Measurements from ENCODE around the gene PSMG4.

The PSMG4 gene

DNA sequence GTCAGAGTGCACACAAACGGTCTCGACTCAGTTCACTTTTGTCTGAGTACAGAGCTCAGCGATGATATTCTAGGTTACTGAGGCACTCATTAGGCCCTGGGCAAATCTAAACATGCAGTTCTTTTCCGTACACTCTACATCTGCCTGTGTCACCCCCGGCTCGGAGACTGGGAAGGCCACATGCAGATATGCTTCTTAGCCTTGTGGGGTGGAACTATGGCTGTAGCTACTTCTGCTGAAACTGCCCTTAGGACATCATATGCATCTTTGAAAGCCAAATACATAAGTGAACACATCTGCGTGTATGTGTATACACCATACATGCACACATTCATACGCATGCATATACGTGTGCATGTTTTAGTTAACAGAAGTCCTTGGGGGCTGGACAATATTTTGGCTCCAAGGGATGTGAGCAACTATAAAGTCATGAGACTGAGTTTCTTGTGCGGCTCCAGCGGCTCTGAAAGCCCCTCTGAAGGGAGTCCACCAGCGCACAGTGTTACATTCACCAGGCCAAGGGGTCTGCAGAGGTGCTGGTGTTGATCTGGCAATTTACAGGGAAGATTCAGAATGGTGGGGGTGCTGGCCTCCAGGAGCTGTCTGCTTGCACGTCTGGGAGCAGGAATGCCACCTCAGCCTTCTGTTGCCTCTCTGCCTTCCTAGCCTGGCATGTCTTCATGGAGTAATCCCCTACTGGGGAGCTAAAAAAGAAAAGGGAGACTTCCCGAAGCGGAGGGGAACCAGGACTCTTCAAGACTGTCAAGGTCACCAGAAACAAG, 31.6 kb downstream of the PSMG4 start:
- DNase-seq (ENCODE audit: low read depth), result no peak

DNA sequence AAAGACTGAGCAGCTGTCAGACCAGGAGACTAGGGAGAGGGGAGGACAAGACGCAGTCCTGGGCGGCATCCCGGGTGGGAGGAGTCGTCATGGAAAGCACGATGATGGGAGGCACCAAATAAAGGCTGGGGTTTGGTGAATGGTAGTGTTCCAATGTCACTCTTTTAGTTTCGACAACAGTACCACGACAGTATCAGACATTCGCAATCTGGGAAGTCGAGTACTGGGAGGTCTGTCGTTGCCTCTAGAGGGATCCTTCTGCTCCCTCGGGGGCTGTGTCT, 32.1 kb downstream of the PSMG4 start:
- DNase-seq (ENCODE audit: low read depth), result no peak

DNA sequence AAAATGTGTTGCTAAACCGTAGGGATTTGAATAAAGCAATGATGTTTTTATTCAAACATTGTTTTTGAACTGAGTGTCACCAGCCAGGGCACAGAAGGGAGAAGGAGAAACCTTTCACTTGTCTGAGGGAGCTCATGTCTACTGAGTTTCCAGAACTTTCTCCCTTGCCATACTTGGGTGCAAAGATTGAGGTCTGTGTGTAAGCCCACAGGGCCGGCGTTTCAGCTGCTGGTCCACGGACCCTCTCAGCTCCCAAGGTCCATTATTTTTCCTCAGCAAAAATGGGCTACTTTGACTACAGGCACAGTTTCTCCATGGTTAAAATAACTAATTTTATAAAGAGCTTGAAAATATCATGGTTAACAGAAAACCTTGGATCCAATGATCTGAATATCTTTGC, 32.6 kb downstream of the PSMG4 start:
- no peak for DNase-seq (ENCODE audit: low read depth)

DNA sequence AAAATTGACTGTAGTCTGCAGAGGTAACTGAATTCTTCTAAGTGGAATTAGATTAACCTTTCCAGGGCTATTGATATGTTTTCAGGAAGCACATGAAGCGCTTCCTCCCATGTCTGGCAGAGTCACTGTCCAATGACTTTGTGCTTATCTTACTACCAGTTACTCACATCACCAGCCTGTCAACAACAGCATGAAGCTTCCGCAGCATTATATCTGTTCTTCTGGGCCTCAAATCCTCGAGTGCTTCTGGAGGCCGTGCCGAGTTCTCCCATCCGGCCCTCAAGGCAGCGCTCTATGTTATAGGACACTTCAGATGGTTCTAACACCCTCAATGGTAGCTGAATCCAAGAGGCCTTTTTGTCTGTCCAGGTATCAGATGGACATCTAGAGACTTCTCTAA, 33.2 kb downstream of the PSMG4 start:
- no peak for DNase-seq (ENCODE audit: low read depth)

DNA sequence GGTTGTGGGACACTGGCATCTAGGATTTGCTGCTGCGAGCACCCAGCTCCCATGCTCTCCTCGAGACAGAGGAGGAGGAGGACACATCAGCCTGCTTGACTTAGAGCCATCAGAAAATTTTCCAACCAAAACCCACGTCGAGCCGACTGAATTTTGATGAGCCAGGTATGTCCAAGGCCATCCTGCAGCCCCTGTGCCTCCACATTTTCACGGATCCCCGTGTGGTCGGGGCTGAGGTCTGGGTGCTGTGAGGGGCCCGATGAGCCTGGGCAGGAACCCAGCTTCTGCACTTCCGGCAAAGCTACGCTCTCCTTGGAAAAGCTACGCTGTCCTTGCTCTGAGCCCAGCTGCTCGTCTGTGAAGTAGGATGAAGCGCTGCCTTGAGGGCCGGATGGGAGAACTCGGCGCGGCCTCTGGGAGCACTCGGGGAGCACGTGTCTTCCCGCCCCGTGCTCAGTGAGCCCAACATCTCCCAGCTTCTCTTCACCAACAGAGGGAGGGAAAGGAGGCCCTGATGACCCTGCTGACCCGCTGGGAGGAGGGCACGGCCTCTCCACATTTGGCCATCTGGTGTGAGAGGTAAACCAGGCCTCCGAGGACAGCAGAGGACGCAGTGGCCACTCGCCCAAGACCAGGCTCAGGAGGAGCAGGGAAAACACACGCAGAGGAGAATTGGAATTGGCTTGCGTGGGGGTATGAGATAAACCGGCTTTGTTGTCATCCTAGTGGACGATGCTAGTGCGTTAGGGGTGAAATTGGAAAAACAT, 33.9 kb downstream of the PSMG4 start:
- no peak for DNase-seq (ENCODE audit: low read depth)

DNA sequence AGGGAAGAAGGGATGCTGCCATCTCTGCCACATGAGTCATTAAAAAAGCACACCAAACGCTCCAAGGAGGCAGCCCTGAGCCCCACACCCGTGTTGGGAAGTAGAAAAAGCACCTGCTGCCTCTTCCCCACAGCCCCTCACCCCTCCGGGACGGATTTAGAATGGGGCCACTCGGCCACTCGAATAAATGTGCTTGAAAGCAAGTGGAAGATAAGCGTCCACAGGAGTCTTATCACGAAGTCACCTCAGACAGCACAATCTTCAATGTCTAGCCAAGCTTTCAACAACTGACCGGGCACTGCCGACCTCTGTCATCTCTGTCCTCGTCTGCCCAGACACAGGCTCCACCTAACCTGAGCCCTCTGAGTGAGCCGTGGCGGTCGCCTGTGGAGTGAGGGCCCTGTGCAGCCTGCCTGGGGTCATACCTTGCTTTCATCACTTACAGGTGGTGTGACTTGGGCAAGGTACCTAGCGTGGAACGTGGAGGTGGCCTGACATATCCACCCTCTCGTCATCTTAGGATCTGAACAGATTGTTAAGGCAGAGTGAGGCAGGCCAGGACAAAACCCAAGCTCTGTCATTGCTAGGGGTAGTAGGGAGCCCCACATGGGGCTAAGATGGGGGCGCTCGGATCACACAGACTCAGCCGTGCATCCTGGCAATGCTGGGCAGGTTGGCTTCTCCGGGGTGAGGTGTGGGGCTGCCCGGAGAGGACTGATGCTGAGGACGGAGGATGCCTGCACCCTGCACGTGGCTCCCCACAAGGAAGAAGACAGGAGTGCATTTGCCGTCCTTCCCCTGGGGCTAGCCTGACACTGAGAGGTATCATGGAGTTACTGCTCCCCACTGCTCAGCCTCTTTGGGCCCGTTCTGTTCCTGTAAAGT, 34.8 kb downstream of the PSMG4 start:
- no peak for DNase-seq (ENCODE audit: low read depth)

DNA sequence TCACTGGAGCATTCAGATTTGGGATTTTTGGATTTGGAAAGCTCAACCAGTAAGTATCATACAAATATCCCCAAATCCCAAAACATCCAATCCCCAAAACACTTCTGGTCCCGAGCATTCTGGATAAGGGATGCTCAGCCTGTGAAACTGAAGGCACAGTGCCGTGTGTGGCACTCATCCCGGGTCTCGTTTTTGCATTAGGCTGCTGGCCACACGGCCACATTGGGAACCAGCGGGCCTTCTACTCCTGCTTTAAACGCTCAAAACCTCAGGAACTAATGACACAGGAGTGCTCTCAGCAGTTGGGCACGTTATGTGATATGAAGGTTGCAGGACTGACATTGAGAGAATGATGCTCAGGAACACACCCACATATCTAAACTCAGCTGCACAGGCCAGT, 35.6 kb downstream of the PSMG4 start:
- no peak for DNase-seq (ENCODE audit: low read depth)

DNA sequence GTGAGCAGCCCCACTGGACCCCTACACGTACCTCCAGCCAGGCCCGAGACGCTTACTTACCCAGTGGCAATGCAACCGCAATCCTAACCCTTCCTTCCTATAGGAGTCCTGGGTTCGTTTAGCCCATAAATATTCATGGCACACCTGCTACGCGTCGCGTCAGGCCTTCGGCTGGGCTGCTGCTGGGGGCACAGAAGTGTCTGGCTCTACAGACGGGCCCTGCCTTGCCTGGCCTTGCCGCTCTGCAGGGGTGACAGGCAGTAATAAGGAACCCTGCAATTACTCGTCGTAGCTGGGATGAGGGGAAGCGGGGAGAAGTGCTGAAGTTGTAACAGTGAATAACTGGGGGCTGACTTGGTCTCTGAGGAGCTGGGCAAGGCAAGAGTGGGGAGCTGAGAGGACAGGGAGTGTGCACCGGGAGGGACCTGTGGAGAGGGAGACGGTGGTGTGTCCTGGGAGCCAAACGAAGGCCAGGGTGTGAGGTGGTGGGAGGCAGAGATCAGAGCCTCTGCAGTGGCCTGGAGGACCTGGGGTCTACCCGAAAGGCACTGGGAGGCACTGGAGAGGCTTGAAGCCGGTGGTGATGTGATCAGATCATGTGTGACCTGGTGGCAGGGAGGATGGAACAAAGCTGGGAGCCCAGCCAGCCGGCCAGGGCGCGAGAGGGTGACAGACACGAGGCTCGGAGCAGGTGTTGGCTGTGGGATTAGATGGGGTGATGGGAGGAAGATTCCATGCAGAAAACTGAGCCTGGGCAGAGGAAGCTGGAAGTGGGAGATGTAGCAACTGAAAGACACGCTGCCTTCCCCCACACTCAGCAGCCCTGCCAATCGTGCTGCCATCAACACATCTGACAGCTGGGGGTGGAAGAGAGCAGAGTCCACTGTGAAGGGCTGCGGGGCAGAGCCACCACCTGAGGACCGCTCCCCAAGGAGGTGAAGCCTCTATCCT, 36.4 kb downstream of the PSMG4 start:
- no peak for DNase-seq (ENCODE audit: low read depth)

DNA sequence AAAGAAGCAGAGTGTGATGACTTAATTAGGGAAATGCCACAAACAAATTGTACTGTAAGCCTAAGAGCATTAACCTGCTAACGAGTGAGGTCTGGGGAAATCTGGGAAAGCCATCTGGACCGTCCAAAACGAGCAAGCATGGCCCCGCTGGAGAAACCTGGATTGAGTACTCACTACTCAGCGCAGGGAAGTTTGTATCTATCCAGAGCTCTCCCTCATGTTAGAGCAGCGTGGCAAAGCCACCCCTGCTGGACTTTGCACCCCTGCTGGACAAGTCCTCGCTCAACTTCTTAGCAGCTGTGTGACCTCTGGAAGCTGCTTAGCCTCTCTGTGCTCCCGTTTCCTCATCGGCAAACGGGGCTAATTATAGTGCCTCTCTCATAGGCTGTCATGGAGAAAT, 37.3 kb downstream of the PSMG4 start:
- DNase-seq (ENCODE audit: low read depth), result no peak

DNA sequence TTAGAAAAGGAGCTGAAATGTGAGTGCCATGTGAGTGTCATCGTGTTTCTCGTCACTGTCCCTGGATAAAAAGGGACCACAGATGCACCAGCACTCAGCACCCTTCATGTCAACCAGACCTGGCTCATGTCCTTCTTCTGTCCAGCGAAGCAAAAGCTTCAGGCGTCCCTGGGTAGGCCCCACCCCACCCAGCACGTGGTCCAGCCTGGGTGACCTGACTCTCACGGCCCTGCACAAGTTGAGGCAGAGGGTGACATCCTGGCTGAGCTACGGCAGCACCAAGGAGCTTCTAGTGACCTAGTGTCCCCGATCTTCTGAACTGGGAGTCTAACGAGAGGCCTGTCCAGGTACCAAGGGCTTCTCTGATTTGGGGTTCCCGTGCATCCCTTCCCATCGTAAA, 37.8 kb downstream of the PSMG4 start:
- DNase-seq (ENCODE audit: low read depth), result no peak

DNA sequence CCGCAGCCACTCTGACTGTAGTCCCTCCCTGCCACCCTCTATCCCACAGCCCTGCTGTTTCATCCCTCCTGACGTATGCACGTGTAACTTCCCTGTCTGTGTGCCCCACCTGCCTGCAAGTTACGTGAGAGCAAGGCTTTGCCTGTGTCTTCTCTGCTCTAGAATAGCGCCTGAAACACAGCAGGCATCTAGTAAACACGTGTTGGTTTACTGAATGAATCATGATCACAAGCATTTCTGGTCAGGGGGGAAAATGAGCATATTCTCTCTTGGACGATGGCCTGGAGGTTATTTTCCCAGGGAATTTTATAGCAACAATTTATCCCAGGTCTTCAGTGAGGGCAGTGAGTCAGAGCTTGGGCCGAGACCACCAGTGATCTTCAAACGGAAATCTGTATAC, 38.3 kb downstream of the PSMG4 start:
- DNase-seq (ENCODE audit: low read depth), result no peak

DNA sequence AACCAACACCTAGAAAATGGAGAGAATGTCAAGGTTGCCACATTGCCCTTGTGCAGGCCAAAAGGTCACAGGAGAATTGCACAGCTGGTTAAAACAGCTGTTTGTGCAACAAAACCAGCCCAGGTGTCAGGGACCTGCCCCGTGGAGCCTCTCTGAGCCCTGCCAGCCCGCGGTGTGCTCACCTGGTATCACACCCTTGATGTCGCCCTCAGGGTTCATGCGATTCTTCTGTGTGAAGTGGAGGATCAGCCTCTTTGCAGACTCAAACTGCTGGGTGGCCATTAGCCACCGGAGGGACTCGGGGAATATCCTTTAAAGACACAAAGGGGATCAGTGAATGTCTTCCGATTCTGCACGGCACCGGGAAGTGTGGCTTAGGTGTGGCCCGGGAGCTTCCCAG, 39.2 kb downstream of the PSMG4 start:
- no peak for DNase-seq (ENCODE audit: low read depth)

DNA sequence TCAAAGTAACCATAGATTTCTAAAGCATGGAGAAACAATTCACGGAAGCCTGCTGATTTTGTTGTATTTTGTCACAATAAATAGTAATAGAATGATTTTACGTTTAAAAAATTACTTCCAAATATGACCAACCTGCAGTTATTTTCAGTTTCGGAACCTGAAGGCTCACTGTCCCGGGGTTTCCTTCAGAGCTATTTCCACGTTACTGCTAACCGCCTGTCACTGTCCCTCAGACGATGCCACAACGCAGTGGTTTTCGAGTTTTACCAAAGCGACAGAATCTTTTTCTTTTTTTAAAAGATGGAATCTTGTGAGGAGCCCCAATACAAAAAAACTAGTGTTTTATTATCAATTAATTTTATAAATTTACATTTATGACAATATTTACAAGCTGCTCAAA, 40.5 kb downstream of the PSMG4 start:
- DNase-seq (ENCODE audit: low read depth), result no peak

DNA sequence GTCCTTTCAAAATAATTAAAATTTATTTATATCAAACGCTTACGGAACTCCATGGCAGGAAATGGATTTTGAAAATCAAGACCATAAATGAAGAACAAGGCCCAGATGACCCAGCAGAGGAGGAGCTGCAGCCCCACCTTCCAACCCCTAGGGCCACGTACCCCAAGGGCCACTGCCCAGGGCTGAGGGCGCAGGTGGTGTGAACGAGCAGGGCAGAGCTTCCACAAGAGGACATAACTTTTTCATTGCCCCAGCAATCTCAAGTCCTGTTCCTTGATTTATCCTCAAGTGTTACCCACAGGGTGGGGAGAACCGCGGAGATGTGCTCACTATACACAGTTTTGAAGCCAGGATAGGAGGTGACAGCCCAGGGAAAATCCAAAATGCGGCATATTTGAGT, 42.8 kb downstream of the PSMG4 start:
- DNase-seq (ENCODE audit: low read depth), result no peak

DNA sequence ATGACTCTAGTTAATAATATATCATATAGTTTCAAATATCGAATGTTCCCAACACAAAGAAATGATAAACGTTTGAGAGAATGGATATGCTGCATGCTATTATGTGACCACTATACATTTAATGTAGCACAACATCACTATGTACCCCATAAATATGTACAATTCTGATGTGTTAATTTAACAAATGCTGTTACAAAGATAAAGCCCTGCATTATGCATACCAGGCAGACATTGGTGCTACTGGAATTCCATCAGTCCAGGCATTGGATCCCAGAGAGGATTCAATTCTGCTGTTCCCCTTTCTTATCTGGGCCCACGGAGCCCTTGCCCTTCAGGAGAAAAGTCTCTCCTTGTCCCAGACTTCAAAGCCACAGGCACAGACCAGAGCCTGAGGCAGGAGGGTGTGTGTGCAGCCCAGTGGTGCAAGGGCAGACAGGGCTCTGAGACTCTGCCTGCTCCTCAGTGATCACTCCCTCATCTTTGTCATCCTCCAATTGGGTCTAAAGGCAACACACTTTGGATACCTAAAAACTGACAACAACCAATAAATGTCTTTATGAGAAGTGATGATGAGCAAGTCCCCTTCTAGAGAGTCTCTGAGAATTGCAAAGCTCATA, 45.2 kb downstream of the PSMG4 start:
- no peak for DNase-seq (ENCODE audit: low read depth)

DNA sequence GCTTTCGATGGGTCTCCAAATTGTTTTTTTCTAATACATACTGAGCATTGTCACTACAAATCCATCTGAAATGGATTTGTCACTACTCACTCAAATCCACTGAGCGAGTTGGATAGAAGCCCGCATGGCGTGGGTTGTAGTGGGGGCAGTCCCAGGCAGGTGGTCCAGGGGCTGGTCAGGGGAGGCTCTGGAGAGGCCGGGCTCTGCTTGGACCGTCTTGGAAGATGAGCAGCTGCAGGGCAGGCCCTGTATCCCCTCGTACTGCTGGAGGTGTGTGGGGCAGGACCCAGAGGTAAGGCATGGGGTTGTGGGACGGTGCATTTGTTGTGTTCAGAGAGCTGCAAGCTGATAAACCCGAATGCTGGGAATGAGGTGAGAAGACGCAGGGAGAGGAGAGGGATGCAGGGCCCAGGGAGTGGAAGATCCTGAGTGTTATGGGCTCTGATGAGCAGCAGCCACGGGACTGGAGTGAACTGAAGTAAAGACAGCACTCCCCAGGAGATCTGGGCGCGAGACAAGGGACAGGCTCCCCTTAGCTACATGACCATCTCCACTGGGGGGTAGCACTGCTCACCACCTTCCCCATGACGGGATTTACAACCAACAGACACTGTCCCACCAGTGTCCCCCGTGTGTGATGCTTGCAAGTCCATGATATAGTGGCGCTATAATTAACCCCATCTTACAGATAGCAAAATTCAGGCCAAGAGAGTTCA, 45.9 kb downstream of the PSMG4 start:
- no peak for DNase-seq (ENCODE audit: low read depth)

DNA sequence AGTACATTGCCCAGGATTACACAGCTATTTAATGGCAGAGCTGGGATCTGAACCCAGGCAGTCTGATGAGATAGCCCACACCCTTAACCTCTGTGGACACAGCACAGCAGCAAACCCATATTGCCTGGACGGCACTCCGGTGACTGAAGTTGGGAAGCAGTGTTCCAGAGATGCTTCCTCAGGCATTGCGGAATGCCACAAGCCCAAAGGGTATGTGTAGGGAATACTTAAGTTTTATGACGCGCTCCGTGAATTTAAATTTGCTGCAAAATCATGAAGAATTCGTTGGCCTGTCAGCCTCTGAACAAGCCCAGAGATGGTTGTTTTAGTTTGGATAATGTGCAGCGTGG, 46.4 kb downstream of the PSMG4 start:
- no peak for DNase-seq (ENCODE audit: low read depth)

DNA sequence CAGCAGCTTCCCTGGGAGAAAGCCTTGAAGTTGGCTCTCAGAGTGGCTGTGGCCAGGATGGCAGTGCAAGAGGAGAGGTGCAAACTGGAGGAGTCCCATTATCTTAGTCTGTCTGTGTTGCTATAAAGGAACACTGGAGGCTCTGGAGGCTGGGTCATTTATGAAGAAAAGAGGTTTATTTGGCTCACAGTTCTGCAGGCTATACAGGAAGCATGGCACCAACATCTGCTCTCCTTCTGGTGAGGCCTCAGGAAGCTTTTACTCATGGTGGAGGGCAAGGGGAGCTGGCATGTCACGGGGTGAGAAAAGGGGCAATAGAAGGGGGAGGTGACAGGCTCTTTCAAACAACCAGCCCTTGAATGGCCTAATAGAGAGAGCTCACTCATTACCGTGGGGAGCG, 47.1 kb downstream of the PSMG4 start:
- DNase-seq (ENCODE audit: low read depth), result no peak

DNA sequence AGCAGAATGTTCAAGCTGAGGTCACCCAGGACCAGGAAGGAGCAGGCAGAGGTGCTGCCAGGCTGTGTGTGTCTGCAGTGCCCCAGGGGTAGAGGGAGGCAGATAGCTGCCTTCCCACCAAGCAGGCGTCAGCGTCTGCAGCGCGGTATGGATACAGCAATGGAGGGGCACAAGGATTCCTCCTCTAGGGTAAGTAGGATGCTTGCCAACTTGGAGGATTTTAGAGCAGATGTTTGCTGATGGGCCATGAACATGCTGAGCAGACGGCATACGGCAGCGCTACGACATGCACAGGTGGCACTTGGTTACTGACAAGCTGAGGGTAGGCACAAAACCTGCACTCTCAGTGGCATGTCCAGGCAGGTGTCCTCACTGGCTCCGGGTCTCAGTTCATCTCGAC, 48.1 kb downstream of the PSMG4 start:
- DNase-seq (ENCODE audit: low read depth), result no peak

DNA sequence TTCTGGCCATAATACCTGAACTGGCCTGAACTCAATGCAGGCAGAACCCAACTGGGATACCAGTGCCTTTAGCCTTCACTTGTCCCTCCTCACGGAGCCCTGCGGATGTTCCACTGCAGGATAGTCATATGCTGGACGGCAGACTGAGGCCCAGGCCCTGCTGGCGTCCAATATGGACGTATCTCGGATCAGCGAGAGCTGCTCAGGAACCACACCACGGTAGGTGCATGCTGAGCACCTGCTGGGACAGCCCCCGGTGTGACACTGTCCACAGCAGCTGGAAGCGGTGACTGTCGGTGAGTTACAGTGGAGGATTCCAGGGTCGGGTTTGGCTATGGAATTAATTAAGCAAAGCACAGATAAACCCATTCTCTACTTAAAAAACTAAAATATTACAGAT, 48.7 kb downstream of the PSMG4 start:
- no peak for DNase-seq (ENCODE audit: low read depth)

DNA sequence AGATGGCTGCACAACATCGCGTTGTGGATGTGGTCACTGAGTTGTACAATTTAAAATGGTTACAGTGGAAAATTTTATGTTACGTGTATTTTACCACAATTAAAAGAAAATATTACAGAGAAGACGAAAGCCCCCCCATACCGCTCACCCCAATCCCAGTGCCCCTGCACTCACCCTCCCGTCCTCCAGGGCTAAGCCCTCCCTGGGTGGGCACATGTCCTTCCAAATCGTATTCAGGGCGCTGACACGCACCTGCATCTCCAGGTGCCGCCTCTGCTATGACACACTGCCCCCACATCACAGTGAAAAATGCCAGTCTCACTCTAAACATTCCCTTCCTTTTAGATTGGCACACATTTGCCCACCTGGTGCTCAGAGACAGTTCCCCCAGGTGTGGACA, 49.4 kb downstream of the PSMG4 start:
- no peak for DNase-seq (ENCODE audit: low read depth)
